ENCODE data around the gene YY1. TPM values are rescaled to one million over a fixed set of nuclear protein-coding genes. Genes with fewer than 3 reads are reported as not detected.

Gene YY1
- total and polyA plus RNA-seq, 2 donors (not counting 1 experiment from before 2014, with no cell fraction given): 40.8 to 41.9 TPM

DNA sequence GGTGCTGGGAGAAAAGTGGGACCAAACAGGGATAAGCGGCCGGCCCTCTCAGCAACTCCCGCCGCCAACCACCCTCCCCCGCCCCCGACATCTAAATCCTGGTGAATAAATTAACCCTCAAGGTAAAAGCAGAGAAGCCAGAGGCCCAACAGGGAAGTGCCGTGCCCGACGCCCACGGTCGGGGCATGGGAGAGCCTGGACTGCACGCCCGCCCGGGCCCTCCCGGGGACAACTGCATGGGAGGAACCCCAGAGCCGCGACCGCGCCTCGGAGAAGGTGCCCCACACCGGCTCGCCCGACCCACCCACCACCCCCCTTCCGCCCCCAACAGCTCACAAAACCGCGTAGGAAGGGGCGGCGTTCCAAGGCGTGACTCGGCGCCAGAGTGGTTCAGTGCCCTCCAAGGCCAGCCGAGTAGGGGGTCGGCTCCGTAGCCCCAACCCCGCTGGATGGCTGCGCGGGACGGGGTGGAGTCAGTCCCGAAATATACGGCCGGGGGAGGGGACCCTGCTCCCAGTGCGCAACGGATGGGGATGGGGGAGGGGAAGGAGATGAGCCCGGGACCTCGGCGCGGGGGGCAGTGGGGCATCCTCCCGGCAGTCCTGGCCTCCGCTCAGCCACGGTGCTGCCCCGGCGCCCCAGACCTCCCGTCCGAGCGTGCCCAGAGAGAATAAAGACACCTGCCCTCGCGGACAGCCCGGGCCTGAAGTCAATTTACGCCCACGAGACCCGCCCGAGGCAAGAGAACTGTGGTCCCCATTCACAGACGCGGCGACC, 66.6 kb downstream of the YY1 start:
- Histone ChIP-seq H3K36me3 (ENCODE audit: control insufficient read depth, insufficient read depth, low read length) (no peaks in the 10 kb centered on the region), H2AFZ (ENCODE audit: low read length) (no peak overlapping the region), H3K4me3 (replicated peaks in 1 of 4; ENCODE audit: control extremely low read depth in 1 of 4, insufficient read depth in 1 of 4, low read depth in 3 of 4, low read length in 4 of 4) (peak overlapping the region; percentile 45 to 81 (median 71)), H3K79me2 (ENCODE audit: control insufficient read depth, insufficient read depth, low read length) (peaks cover 7% of the 10 kb centered on the region), H3K4me2 (ENCODE audit: extremely low read depth, insufficient read depth, low read length) (peak overlapping the region; percentile 78), H3K27ac (ENCODE audit: insufficient read depth, low read length) (peak overlapping the region; percentile 38), H3K9me3 (ENCODE audit: control insufficient read depth, insufficient read depth, low read depth, low read length) (no peaks in the 10 kb centered on the region), H3K27me3 (ENCODE audit: control insufficient read depth, insufficient read depth, low read length) (no peaks in the 10 kb centered on the region), H4K20me1 (ENCODE audit: control insufficient read depth, extremely low read depth, insufficient read depth, low read length) (no peaks in the 10 kb centered on the region), H3K9ac (ENCODE audit: insufficient read depth, low read length) (peak overlapping the region; percentile 71), H3K4me1 (ENCODE audit: control insufficient read depth, extremely low read depth, insufficient read depth, low read length) (peaks cover 4% of the 10 kb centered on the region)
- no peak for TF ChIP-seq EZH2 (IDR thresholded peaks at IDR 0.05; ENCODE audit: low read length, missing control alignments)
- TF ChIP-seq, protein P1, sequence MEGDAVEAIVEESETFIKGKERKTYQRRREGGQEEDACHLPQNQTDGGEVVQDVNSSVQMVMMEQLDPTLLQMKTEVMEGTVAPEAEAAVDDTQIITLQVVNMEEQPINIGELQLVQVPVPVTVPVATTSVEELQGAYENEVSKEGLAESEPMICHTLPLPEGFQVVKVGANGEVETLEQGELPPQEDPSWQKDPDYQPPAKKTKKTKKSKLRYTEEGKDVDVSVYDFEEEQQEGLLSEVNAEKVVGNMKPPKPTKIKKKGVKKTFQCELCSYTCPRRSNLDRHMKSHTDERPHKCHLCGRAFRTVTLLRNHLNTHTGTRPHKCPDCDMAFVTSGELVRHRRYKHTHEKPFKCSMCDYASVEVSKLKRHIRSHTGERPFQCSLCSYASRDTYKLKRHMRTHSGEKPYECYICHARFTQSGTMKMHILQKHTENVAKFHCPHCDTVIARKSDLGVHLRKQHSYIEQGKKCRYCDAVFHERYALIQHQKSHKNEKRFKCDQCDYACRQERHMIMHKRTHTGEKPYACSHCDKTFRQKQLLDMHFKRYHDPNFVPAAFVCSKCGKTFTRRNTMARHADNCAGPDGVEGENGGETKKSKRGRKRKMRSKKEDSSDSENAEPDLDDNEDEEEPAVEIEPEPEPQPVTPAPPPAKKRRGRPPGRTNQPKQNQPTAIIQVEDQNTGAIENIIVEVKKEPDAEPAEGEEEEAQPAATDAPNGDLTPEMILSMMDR (conservative IDR thresholded peaks at IDR 0.05 in 1 of 2, IDR thresholded peaks at IDR 0.05 in 1 of 2; ENCODE audit: low read depth in 1 of 2, low read length in 2 of 2): no peak
- peak in 1 of 2 donors; percentile 31 for DNase-seq (ENCODE audit: low read depth in 2 of 2)

DNA sequence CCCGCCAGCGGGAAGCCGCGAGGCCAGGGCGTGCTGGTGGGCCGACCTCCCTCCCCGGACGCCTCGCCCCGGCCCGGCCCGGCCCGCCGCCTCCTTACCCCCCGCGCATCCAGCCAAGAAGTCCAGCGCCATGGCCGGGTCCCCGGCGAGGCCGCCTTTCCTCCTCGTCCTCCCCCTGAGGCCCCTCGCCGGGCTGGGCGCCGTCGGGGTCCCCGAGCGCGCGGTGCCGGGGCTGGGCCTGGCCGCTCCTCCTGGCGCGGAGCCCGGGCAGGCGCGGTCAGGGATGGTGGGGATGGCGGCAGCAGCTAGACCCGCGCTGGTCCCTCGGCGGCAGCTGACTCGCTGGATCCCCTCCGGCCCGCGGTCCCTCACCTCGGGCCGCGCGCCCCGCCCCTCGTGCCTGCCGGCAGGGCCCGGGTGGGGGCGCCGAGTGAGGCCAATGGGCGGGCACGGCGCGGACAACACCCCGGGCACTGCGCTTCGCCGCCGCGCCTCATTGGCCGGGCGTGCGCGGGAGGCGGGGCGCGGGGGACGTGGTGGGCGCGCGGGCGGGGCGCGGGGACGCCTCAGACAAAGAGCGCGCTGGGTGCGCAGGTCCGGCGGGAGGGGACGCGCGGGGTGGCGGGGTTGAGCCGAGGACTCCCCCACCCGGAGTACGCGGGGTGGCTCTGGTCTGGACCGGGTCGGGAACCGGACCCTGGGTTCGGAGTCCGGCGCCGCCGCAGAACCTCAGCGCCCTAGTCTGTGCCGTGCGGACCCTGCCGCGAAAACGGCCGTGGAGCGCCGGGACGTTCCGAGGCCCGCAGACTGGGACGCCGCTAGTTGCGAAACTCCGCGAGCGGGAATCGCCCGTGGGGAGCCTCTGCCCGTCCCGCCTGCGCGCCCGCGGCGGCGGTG, 67.4 kb downstream of the YY1 start, which contains the start of gene SLC25A29:
TSS of gene SLC25A29 (minus strand) at position 344 of the 897 bp plus-strand sequence. CDS start at position 132, 212 bp downstream.
- H3K27ac ChIP-seq (ENCODE audit: insufficient read depth, low read length): peak within 1 kb of the TSS; percentile 66
- H3K4me1 ChIP-seq (ENCODE audit: control insufficient read depth, extremely low read depth, insufficient read depth, low read length): peaks cover 4% of the 10 kb centered on the region
- DNase-seq (ENCODE audit: low read depth in 2 of 2): peak; percentile 77 to 83

More for the DNA sequence above, 67.4 kb downstream of the YY1 start, which contains the start of gene SLC25A29:
- no peaks in the 10 kb centered on the region for H3K27me3 ChIP-seq (ENCODE audit: control insufficient read depth, insufficient read depth, low read length)
- H2AFZ ChIP-seq (ENCODE audit: low read length): peak within 1 kb of the TSS; percentile 65
- H3K9me3 ChIP-seq (ENCODE audit: control insufficient read depth, insufficient read depth, low read depth, low read length): no peaks in the 10 kb centered on the region
- H3K9ac ChIP-seq (ENCODE audit: insufficient read depth, low read length): peak within 1 kb of the TSS; percentile 71
- H3K4me2 ChIP-seq (ENCODE audit: extremely low read depth, insufficient read depth, low read length): peak within 1 kb of the TSS; percentile 78
- no peaks in the 10 kb centered on the region for H3K36me3 ChIP-seq (ENCODE audit: control insufficient read depth, insufficient read depth, low read length)
- TF ChIP-seq, protein P1 (conservative IDR thresholded peaks at IDR 0.05 in 1 of 2, IDR thresholded peaks at IDR 0.05 in 1 of 2; ENCODE audit: low read depth in 1 of 2, low read length in 2 of 2): no peak
- no peak for TF ChIP-seq EZH2 (IDR thresholded peaks at IDR 0.05; ENCODE audit: low read length, missing control alignments)
- no peaks in the 10 kb centered on the region for H4K20me1 ChIP-seq (ENCODE audit: control insufficient read depth, extremely low read depth, insufficient read depth, low read length)
- peak within 1 kb of the TSS; percentile 66 to 84 (median 76) for H3K4me3 ChIP-seq (replicated peaks in 1 of 4; ENCODE audit: control extremely low read depth in 1 of 4, insufficient read depth in 1 of 4, low read depth in 3 of 4, low read length in 4 of 4)
- peaks cover 7% of the 10 kb centered on the region for H3K79me2 ChIP-seq (ENCODE audit: control insufficient read depth, insufficient read depth, low read length)
